ENCODE results near the gene SBF1.

DNA sequence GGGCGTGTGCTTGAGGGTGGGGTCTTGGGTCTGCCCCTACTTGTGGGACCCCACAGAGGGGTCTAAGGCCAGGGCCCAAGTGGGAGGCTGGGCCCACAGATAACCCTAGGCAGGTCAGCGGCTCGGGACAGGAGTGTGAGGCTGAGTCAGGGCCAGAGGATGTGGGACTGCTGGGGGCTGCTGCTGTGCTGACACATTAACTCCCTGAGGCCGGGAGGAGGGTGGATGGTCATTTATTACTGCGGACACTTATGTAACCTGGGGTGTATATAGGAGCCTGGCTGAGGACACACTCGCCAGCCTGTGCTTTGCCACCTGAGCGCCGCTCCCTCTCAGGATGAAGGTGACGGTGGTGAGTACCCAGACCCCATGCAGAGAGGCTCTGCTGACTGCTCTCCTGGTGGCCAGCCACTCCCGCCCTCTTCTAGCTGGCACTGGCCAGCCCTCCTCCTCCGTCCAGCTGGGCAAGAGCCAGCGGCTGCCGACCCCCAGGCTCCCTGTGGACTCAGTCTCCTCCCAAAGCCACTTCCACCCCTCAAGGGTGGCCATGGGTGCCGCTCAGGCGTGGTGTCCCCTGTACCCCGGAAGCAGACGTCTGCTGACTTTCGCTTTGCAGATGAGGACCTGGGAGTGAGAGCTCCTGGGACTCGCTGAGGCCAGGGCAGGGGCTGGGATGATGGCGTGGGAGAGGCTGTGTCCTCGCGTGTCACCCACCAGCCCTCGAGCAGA lies 11.9 kb upstream of the SBF1 start, which contains the start of gene MIOX:
- no peak for TF ChIP-seq EZH2 (IDR thresholded peaks at IDR 0.05; ENCODE audit: borderline replicate concordance, low read length)
- TF ChIP-seq CTCF (IDR thresholded peaks at IDR 0.05; ENCODE audit: low read length) = no peak
